Mesenchymal stem cell (in vitro differentiated cells and primary cell): ENCODE measurements around the gene SLC23A2. TPM values are rescaled to one million over a fixed set of nuclear protein-coding genes. Genes with fewer than 3 reads are reported as not detected.

Source experiments
- small RNA-seq: library from polyadenylated mRNA; stranded (forward); fragments of <200 nt; extraction: miRNeasy Mini kit (QIAGEN cat#:217004); gene quantifications from one replicate; pipeline ENCODE3, GENCODE V24; 2013; ENCODE audit warnings: low read depth

The SLC23A2 gene

Small RNA genes within 50 kb of the gene (small RNA-seq; reads per million reads assigned to genes)
- gene AL121890.1 (not detected), gene RF00322 (not detected)
